Right atrium auricular region (tissue), 2 donors: Measurements from ENCODE around the gene GNGT1. TPM values are rescaled to one million over a fixed set of nuclear protein-coding genes. Genes with fewer than 3 reads are reported as not detected.

Experiments used
- DNase-seq: peaks from one replicate; pipeline ENCODE4 v3.0.0-alpha.2; 2019; ENCODE audit warnings: low spot score
- H3K27ac ChIP-seq, 2 donors: fragments of 200-600 bp; sonication (generic); 1 replicate in 1 of 2; 2 replicates in 1 of 2; pipeline ENCODE4 v1.5.1; 2016 to 2019
- H3K27me3 ChIP-seq, 2 donors: fragments of 200-600 bp; sonication (generic); one replicate each; pipeline versions ENCODE4 v1.5.1 to v1.6.0; 2017 to 2019
- H3K36me3 ChIP-seq: fragments of 200-600 bp; sonication (generic); one replicate; pipeline ENCODE4 v1.5.1; 2016
- H3K4me1 ChIP-seq, 2 donors: fragments of 200-600 bp; sonication (generic); one replicate each; pipeline versions ENCODE4 v1.5.1 to v1.6.0; 2017 to 2019
- H3K4me3 ChIP-seq, 2 donors: fragments of 200-600 bp; sonication (generic); 1 replicate in 1 of 2; 2 replicates in 1 of 2; pipeline ENCODE4 v1.5.1; 2017 to 2019; ENCODE audit warnings: mild to moderate bottlenecking in 1 of 2, moderate library complexity in 1 of 2
- H3K9me3 ChIP-seq, 2 donors: fragments of 200-600 bp; sonication (generic); one replicate each; pipeline ENCODE4 v1.5.1; 2019
- total RNA-seq, 2 donors: library from RNA; depleted of rRNA; stranded (reverse); fragments of >200 nt; gene quantifications; one replicate each; pipeline ENCODE4 v1.1.0, GENCODE V29; 2016
- TF ChIP-seq, protein P1 (sequence below), 2 donors: fragments of 200-600 bp; sonication (generic); IDR thresholded peaks; one replicate each; pipeline ENCODE4 v1.5.1; 2019; ENCODE audit warnings: antibody characterized with exemption in 2 of 2

Gene GNGT1
- not detected for total RNA-seq

DNA sequence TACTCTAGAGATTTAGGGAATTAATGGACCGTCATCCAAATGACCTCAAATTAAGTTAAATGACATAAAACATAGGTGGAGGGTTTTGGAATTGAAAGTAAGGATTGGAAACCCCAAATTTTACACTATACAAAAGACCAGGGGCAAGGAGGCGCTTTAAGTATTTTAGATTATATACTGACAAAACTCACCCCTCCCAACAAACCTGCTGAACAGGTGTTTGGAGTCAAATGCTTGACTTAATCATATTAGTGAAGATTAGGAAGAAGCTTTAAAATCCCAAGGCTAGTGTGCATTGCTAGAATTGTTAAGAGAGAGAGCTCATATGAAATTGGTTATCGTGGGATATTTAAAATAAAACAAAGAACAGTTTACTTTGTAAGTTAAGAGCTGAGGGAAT lies at the start of gene GNGT1:
Gene GNGT1, plus strand, starts transcription at position 301 of the 400 bp plus-strand sequence. CDS start 180 bp downstream, outside the sequence.
- no peaks in the 10 kb centered on the region for H3K9me3 ChIP-seq
- H3K27me3 ChIP-seq, result no peaks in the 10 kb centered on the region
- no peak within 1 kb of the TSS for H3K4me3 ChIP-seq
- H3K4me1 ChIP-seq, result peaks cover 0 to 9% of the 10 kb centered on the region in 2 donors
- no peak for DNase-seq
- no peak within 1 kb of the TSS for H3K27ac ChIP-seq
- no peaks in the 10 kb centered on the region for H3K36me3 ChIP-seq
- TF ChIP-seq, protein P1, sequence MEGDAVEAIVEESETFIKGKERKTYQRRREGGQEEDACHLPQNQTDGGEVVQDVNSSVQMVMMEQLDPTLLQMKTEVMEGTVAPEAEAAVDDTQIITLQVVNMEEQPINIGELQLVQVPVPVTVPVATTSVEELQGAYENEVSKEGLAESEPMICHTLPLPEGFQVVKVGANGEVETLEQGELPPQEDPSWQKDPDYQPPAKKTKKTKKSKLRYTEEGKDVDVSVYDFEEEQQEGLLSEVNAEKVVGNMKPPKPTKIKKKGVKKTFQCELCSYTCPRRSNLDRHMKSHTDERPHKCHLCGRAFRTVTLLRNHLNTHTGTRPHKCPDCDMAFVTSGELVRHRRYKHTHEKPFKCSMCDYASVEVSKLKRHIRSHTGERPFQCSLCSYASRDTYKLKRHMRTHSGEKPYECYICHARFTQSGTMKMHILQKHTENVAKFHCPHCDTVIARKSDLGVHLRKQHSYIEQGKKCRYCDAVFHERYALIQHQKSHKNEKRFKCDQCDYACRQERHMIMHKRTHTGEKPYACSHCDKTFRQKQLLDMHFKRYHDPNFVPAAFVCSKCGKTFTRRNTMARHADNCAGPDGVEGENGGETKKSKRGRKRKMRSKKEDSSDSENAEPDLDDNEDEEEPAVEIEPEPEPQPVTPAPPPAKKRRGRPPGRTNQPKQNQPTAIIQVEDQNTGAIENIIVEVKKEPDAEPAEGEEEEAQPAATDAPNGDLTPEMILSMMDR (IDR thresholded peaks at IDR 0.05), result no peak

DNA sequence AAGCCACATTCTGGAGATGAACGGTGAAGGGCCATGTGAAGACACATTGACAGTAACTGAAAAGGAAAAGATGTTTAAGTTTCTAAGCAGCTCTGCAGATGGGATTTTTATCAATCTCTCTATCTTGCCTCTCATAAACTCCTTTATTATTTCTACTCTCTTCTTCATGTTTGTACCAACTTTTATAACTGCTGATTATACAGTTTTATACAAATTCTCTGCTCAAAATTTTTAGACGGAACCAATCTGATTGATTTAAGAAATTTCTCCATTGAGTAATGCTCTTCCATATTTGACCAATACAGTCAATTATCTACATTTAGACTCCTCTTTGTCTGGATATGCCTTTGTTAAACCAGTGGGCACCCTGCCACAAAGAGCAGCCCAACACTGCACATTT lies 47.5 kb upstream of the GNGT1 start:
- no peaks in the 10 kb centered on the region for H3K9me3 ChIP-seq
- H3K27me3 ChIP-seq, result no peaks in the 10 kb centered on the region
- no peak for DNase-seq
- H3K27ac ChIP-seq, result no peak overlapping the region
- TF ChIP-seq, protein P1 (IDR thresholded peaks at IDR 0.05), result no peak
- H3K36me3 ChIP-seq, result no peaks in the 10 kb centered on the region
- H3K4me1 ChIP-seq, result no peaks in the 10 kb centered on the region
- H3K4me3 ChIP-seq, result no peak overlapping the region

GRCh38 chr7:93860261-93860660 lies 46.1 kb upstream of the GNGT1 start:
- Histone ChIP-seq H3K27me3 (no peaks in the 10 kb centered on the region), H3K36me3 (no peaks in the 10 kb centered on the region), H3K4me3 (no peak overlapping the region), H3K27ac (no peak overlapping the region), H3K9me3 (no peaks in the 10 kb centered on the region), H3K4me1 (no peaks in the 10 kb centered on the region)
- TF ChIP-seq, protein P1 (IDR thresholded peaks at IDR 0.05), result no peak
- no peak for DNase-seq

DNA sequence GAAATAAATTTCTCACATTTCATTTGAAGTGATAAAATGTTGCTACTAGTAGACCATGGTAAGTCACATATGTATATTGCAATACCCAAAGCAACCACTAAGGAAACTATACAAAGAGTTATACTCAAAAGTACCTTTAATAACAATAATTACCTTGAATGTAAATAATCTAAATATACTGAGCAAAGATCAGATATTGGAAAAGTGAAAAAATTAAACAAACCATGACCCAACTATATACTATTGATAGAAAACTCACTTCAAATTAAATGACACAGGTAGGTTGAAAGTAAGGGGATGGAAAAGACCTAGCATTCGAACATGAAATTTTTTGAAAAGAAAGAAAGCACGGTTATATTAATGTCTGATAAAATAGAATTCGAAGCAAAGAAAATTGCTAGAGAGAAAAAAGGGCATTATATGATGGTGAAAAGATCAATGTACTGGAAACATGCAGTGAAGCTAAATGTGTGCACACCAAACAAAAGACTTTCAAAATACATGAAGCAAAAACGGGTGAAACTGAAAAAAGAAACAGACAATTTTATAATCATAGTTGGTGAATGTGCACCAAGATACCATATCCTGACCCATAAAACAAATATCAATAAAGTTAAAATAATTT lies 44.9 kb upstream of the GNGT1 start:
- DNase-seq, result no peak
- H3K27ac ChIP-seq, result no peak overlapping the region
- H3K9me3 ChIP-seq, result no peaks in the 10 kb centered on the region
- no peaks in the 10 kb centered on the region for H3K27me3 ChIP-seq
- H3K36me3 ChIP-seq, result no peaks in the 10 kb centered on the region
- no peaks in the 10 kb centered on the region for H3K4me1 ChIP-seq
- TF ChIP-seq, protein P1 (IDR thresholded peaks at IDR 0.05), result peak in 1 of 2 donors; percentile 41
- no peak overlapping the region for H3K4me3 ChIP-seq

GRCh38 chr7:93862651-93863050 lies 43.7 kb upstream of the GNGT1 start:
- TF ChIP-seq, protein P1 (IDR thresholded peaks at IDR 0.05), result no peak
- Histone ChIP-seq H3K27me3 (no peaks in the 10 kb centered on the region), H3K9me3 (no peaks in the 10 kb centered on the region), H3K4me3 (no peak overlapping the region), H3K36me3 (no peaks in the 10 kb centered on the region), H3K27ac (no peak overlapping the region), H3K4me1 (no peaks in the 10 kb centered on the region)
- DNase-seq, result no peak

- H3K4me3 ChIP-seq, result no peak overlapping the region
- no peak for DNase-seq
- TF ChIP-seq, protein P1 (IDR thresholded peaks at IDR 0.05), result no peak
- H3K36me3 ChIP-seq, result no peaks in the 10 kb centered on the region
- H3K27me3 ChIP-seq, result no peaks in the 10 kb centered on the region
- no peaks in the 10 kb centered on the region for H3K4me1 ChIP-seq
- no peaks in the 10 kb centered on the region for H3K9me3 ChIP-seq
- no peak overlapping the region for H3K27ac ChIP-seq
Measured at GRCh38 chr7:93866886-93867285, 39.5 kb upstream of the GNGT1 start.
